Activated CD4-positive, alpha-beta T cell treated with anti-CD3 and anti-CD28 coated beads, Interleukin-2, amount 50 U/mL, for 1 hour (primary cell): ENCODE data around the gene LDB2.
"Not testable (repeated sequence)": the region's sequence is repeated elsewhere in the genome, so short reads cannot be mapped to it uniquely, and the experiment has no call there.

Experiments
- DNase-seq: peaks from one replicate; pipeline ENCODE4 v3.0.0-alpha.2; 2020

LDB2 gene

DNA sequence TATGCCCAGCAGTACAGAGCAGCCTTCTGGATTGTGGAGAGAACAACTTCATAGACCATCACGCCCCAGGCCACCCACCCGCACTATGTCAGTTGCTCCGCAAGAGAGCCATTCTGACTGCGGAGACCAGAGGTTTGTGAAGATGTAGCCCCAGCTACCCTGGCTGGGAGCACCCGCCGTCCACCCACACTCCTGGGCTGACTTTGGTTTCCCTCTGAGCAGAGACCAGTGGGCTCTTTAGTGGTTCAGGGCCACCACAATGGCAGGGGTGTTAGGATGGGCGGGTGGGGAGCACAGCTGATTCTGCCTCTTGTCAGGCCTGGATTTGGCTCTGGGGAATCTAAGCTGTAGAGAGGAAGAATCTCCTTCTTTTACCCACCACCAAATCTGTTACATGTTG is 313.4 kb downstream of the LDB2 start:
- no peak for DNase-seq

- DNase-seq = no peak
These were observed 314.7 kb downstream of the LDB2 start for GRCh38 chr4:16583764-16584163.

GRCh38 chr4:16582526-16582925 is 315.9 kb downstream of the LDB2 start:
- no peak for DNase-seq

GRCh38 chr4:16582036-16582435 is 316.4 kb downstream of the LDB2 start:
- DNase-seq = no peak

GRCh38 chr4:16581117-16581516 is 317.3 kb downstream of the LDB2 start:
- no peak for DNase-seq

DNA sequence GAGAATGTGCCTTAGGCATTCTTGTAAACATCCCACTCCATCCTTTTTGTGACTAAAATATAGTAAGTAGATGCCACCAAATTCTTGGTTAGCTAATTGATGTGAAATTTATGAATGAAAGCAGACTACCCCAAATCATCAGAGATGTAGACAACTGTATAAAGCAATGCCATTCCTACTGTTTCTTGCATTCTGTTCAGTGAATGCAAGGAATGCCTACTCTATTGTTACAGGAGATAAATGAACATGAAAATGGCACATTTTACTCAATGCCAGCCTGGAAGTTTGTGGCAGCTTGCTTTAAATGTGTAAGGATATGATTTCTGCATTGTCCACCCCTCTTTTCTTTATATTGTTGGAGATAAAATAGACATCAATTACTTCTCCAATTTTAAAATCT is 317.9 kb downstream of the LDB2 start:
- DNase-seq = no peak

GRCh38 chr4:16579866-16580265 is 318.6 kb downstream of the LDB2 start:
- DNase-seq = no peak

- DNase-seq = no peak
These were observed 321.3 kb downstream of the LDB2 start for GRCh38 chr4:16577177-16577576.

DNA sequence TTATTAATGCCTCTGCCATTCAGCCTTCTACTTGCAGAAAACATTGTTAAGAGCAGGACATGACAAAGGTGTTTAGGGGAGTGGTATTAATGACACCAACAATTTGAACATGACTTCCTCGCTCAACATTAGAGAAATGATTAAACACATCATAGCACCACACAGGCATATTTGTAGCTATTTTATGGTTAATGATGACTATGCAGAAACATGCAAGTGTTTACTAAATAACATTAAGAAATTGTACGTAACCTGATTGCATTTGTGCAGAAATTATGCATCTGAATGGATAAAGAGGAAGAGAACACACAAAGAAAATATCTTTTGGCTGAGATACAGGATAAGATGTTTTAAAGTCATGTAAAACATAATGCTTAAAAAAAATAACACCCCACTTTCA is 323.5 kb downstream of the LDB2 start:
- no peak for DNase-seq

- DNase-seq = no peak
These were observed 324.7 kb downstream of the LDB2 start for GRCh38 chr4:16573739-16574138.

DNA sequence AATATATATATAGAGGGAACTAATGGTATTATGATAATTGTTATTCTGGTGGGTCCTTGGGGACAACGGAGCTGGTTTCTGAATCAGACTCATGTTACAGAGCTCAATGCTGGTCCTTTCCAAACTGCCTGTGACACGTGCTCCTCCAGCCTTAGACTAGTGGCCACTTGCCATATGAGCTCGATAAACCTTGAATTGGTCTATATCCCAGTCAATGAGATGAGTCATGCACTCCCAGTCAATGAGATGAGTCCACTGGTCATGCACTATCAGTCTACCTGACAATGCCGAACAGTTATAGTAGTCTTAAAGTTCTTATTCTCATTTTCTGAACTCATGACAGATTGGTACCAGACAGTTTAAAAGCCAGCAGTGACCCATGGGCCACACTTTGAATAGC is 325.2 kb downstream of the LDB2 start:
- DNase-seq = no peak

- DNase-seq = no peak
These were observed 325.8 kb downstream of the LDB2 start for GRCh38 chr4:16572631-16573030.

DNA sequence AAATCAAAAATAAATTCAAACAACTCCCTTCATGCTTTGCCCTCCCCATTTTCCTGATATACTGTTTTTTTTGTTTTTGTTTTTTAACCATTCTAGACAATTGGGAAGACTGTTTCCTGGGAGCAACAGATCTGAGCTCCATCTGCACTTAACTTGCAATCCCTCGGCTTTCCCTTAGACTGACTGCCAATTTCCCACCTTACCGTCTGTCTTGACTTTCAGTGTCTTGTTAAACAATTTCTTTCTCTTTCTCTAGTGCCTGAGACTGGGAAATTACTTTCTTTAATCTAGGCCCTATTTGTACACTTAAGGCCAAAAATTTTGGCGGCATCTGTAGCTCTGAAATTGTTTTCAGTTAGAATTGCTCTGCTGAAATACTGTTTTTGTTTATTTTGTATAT is 326.3 kb downstream of the LDB2 start:
- DNase-seq = no peak

DNA sequence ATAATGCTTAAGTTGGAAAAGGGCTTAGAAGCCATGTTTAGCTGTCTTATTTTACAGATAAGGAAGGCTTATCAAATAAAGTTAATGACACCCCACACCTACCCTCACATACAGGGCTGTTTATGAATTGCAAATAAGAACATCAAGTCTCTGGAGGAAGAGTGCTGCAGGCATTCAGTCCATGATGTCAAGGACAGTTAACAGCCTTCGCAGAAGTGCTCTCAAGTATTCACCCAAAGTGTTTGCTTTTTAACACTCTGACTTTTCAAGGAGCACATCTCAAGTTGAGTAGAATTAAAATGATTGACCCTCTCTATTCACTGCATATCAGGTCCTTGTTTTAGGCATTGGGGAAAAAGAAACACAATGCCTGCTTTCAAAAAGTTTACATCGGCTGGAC is 328.7 kb downstream of the LDB2 start:
- no peak for DNase-seq

- not testable (repeated sequence) for DNase-seq
These were observed 341.1 kb downstream of the LDB2 start for GRCh38 chr4:16557316-16557715.

GRCh38 chr4:16555156-16555555 is 343.3 kb downstream of the LDB2 start:
- no peak for DNase-seq

DNA sequence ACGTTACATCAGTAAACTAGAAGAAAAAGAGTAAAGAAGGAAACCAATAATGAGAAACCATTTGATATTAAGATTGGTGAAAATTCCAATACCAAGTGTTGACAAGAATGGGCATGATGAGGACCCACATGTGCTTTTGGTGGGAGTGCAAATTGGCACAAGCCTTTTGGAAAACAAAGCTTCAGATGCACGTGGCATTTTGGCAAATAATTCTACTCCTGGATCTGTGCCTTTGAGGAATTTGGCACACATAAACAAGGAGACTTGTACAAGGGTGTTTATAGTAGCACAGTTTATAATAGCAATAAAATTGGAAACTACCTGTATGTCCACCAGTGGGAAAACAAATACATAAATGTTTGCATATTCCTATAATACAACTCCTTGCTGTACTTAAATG is 347.9 kb downstream of the LDB2 start:
- no peak for DNase-seq

DNA sequence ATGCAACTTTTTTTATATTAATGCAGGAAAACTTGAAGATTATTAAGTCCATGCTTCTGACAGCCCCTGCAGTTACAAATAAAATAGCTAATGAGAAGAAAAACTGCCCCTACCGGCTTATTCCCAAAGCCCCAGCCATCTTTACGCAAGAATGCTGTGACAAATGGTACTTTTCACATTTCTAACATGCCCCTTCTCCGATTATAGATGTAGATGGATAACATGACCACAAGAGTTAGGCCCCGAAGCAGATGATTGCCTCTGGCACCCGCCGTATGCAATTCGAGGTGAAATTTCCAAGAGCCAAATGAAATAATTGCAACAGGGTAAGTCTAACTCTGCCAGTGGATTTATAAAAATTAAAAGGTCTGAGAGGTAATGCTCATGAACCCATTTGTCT is 352.8 kb downstream of the LDB2 start:
- DNase-seq = no peak

DNA sequence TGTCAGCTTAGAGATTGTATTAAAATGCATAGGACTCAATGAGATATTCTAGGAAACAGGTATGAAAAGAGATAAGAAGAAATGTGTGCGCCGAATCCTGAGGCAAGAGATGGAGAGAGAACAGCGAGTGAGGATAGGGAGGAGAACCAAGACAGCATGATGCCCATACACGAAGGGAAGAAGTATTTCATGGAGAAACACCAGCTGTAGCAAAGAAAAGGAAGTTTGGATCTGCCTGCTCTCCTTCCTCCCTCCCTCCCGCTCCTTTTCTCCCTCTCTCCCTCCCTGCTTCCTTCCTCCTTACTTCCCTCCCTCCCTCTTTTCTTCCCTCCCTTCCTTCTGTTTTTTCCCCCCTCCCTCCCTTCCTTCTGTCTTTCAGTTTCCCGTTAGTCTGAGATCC is 353.6 kb downstream of the LDB2 start:
- no peak for DNase-seq

DNA sequence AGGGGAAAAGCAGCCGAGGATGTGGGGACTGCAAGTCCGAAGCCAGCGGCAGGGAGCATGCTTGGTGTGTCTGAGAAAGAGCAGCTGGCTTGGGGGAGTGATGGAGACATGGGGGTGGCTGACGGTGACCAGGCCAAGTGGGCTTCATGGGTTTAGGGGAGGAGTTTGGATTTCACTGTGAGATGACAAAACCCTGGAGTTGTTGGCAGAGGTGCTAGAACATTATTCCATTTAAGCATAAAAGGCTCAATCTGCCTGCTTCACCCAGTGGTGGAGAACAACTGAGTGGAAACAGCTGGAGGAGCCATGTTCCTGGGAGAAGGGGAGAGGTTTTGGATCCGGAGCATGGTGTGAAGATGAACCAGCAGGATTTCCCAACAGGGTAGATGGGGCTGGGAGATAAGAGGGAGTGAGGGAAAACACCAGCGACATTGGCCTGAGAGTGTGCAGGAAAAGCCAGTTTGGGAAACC is 354.2 kb downstream of the LDB2 start:
- DNase-seq = no peak

GRCh38 chr4:16537926-16538325 is 360.5 kb downstream of the LDB2 start:
- DNase-seq = no peak

DNA sequence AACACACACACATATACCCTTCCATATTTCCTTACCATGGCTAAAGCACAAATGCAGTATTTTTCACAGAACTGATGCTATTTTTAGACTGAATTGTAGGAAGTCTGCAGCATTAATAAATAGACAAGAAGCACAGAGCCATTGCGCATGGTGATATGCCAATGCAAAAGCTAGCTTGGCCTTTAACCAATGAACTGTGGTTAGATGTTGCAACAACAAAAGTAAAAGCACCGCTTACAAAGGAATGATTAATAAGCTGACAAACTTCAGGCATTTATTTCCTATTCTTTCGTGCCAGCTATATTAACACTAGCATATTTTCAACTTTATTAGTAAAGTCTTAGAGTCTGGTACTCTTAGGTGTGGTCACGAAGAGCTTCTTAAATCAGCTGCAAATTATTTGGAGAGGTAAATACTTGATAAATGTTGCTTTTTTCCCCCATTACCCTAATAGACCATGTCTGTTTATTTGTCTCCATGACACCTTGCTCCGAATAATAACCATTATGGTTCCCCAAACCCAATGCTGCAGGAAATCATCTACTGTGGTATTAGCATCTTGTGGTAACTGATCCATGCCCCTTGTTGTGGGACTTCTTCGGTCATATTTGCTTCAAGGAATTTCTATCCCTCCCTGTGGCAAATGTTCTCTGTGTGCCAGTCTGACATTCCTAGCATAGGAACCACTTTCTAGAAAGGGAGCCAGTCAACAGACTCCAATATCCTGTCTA is 366.0 kb downstream of the LDB2 start:
- no peak for DNase-seq

DNA sequence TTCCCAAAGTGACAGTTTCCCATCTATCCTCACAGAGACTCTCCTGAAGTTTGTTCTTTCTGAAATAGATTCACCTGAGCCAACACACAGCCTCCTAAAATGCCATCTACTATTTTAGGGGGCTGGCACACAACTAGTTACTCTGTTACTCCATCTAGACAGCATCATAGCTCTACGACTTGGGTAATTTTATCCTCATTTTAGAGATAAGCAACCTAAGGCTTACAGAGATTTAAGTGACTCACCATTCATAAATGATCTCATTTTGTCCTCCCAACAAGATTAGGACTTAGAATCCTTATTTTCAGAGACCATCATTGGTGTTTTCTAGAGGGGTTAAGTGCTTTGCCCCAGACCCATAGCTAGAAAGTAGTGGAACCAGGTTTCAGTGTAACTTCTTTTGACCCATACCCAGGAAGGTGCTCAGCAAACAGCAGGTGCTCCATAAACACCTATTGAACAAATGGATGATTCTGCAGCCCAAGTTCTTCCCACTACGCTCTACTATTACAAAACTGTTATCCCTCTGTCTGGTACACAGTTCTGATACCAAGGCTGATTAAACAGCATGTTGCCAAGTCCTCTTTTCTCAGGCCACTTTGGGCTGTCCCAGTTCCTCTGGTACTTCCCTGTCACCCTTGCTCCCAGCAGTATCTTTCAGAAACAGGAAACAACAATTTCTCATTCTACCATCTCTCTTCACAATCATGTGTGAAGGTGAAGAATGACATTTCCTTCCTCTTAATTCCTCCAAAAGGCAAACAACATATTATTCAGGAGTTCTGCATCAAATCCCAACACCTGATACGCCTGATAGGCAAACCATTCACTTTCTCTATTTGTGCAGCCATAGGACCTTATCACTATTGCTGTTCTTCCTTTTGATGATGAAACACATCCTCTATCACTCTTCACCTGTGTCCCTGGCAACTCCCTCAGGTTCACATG is 367.5 kb downstream of the LDB2 start:
- no peak for DNase-seq

GRCh38 chr4:16524911-16525554 is 373.4 kb downstream of the LDB2 start:
- no peak for DNase-seq
